HepG2 (cell line): ENCODE results near the gene SFRP4. TPM values are rescaled to one million over a fixed set of nuclear protein-coding genes. Genes with fewer than 3 reads are reported as not detected.

Experiments
- ARNT ChIP-seq: fragments of 450-650 bp; IDR thresholded peaks from 2 replicates; pipeline ENCODE4 v1.6.1; 2017
- ATF7-NPFF ChIP-seq: sonication (generic); formaldehyde crosslinking; IDR thresholded peaks from 2 replicates; pipeline ENCODE4 v1.8.1; 2023; ENCODE audit warnings: mild to moderate bottlenecking, low read depth, missing genetic modification reagents, moderate library complexity
- CREB1 ChIP-seq, 2 experiments: fragments of 450-650 bp in 1 of 2; IDR thresholded peaks; 2 replicates each; pipeline ENCODE4 v1.6.1; 2016 to 2017; ENCODE audit warnings: control low read depth in 1 of 2, mild to moderate bottlenecking in 1 of 2, missing compliant biosample characterization in 1 of 2, missing genetic modification characterization in 1 of 2
- CSRNP2 ChIP-seq: sonication (generic); formaldehyde crosslinking; conservative IDR thresholded peaks from 2 replicates; pipeline ENCODE4 v1.8.0; 2022; ENCODE audit warnings: low read depth, missing genetic modification reagents
- ESRRA ChIP-seq: sonication (generic); formaldehyde crosslinking; IDR thresholded peaks from 2 replicates; pipeline ENCODE4 v1.5.1; 2020; ENCODE audit warnings: mild to moderate bottlenecking, low read depth, missing genetic modification reagents
- GATA4 ChIP-seq: sonication (generic); IDR thresholded peaks from 2 replicates; pipeline ENCODE4 v1.6.1; 2016; ENCODE audit warnings: antibody characterized with exemption, low read depth, borderline replicate concordance
- GZF1 ChIP-seq: sonication (generic); formaldehyde crosslinking; IDR thresholded peaks from 2 replicates; pipeline ENCODE4 v1.5.1; 2020; ENCODE audit warnings: mild to moderate bottlenecking, missing genetic modification reagents
- KLF12 ChIP-seq: sonication (generic); formaldehyde crosslinking; IDR thresholded peaks from 2 replicates; pipeline ENCODE4 v1.4.0; 2020; ENCODE audit warnings: missing genetic modification reagents, borderline replicate concordance
- KMT2A ChIP-seq: sonication (generic); formaldehyde crosslinking; IDR thresholded peaks from 2 replicates; pipeline ENCODE4 v1.4.0; 2020; ENCODE audit warnings: missing genetic modification reagents
- MAFF ChIP-seq: IDR thresholded peaks from 2 replicates; pipeline ENCODE4 v1.6.1; 2011; ENCODE audit warnings: low read depth, low read length, improper control_type of control experiment
- MXD1 ChIP-seq: sonication (generic); formaldehyde crosslinking; IDR thresholded peaks from 2 replicates; pipeline ENCODE4 v1.4.0; 2020; ENCODE audit warnings: mild to moderate bottlenecking, missing genetic modification reagents
- NFYC ChIP-seq: IDR thresholded peaks from 2 replicates; pipeline ENCODE4 v1.6.1; 2016; ENCODE audit warnings: missing genetic modification reagents, missing compliant biosample characterization
- PLSCR1 ChIP-seq: sonication (generic); formaldehyde crosslinking; IDR thresholded peaks from 2 replicates; pipeline ENCODE4 v1.5.0; 2020; ENCODE audit warnings: missing genetic modification reagents, mild to moderate bottlenecking, borderline replicate concordance
- PREB ChIP-seq: sonication (generic); formaldehyde crosslinking; IDR thresholded peaks from 2 replicates; pipeline ENCODE4 v1.4.0; 2020; ENCODE audit warnings: missing genetic modification reagents
- SAFB2 ChIP-seq: sonication (generic); formaldehyde crosslinking; IDR thresholded peaks from 2 replicates; pipeline ENCODE4 v1.5.1; 2020; ENCODE audit warnings: missing genetic modification reagents, low read depth, mild to moderate bottlenecking, borderline replicate concordance
- TCF12 ChIP-seq, 2 experiments: fragments of 450-650 bp in 1 of 2; sonication (generic) in 1 of 2; formaldehyde crosslinking in 1 of 2; IDR thresholded peaks; 2 replicates each; pipeline versions ENCODE4 v1.6.1 to v1.8.0; 2017 to 2022; ENCODE audit warnings: antibody characterized with exemption in 1 of 2, mild to moderate bottlenecking in 1 of 2, missing genetic modification reagents in 1 of 2, moderate library complexity in 1 of 2
- ZEB1 ChIP-seq: IDR thresholded peaks from 2 replicates; pipeline ENCODE4 v1.6.1; 2012; ENCODE audit warnings: mild to moderate bottlenecking, low read depth, inconsistent platforms; ENCODE audit not compliant: insufficient replicate concordance
- ZNF235 ChIP-seq: sonication (generic); formaldehyde crosslinking; IDR thresholded peaks from 2 replicates; pipeline ENCODE4 v1.8.1; 2023; ENCODE audit warnings: mild to moderate bottlenecking, missing genetic modification reagents, borderline replicate concordance
- ZNF256 ChIP-seq: sonication (generic); formaldehyde crosslinking; conservative IDR thresholded peaks from 2 replicates; pipeline ENCODE4 v1.4.0; 2020; ENCODE audit warnings: missing genetic modification reagents
- ZNF274 ChIP-seq: sonication (generic); formaldehyde crosslinking; IDR thresholded peaks from 2 replicates; pipeline ENCODE4 v1.5.1; 2020; ENCODE audit warnings: mild to moderate bottlenecking, missing genetic modification reagents
- ZNF30 ChIP-seq: sonication (generic); formaldehyde crosslinking; IDR thresholded peaks from 2 replicates; pipeline ENCODE4 v1.5.0; 2020; ENCODE audit warnings: mild to moderate bottlenecking, missing genetic modification reagents
- ZNF317 ChIP-seq: sonication (generic); formaldehyde crosslinking; IDR thresholded peaks from 2 replicates; pipeline ENCODE4 v1.5.0; 2020; ENCODE audit warnings: mild to moderate bottlenecking, missing genetic modification reagents
- ZNF446 ChIP-seq: sonication (generic); formaldehyde crosslinking; IDR thresholded peaks from 2 replicates; pipeline ENCODE4 v1.5.0; 2020; ENCODE audit warnings: mild to moderate bottlenecking, missing genetic modification reagents
- ZNF549 ChIP-seq: sonication (generic); formaldehyde crosslinking; IDR thresholded peaks from 2 replicates; pipeline ENCODE4 v1.5.0; 2020; ENCODE audit warnings: missing genetic modification reagents
- ZSCAN29 ChIP-seq: sonication (generic); formaldehyde crosslinking; conservative IDR thresholded peaks from 2 replicates; pipeline ENCODE4 v1.4.0; 2020; ENCODE audit warnings: mild to moderate bottlenecking, missing genetic modification reagents
- polyA plus RNA-seq, 8 experiments: library from polyadenylated mRNA; depleted of rRNA in 3 of 8; stranded (reverse) in 7 of 8; unstranded in 1 of 8; fragments of >200 nt; fragmentation: Illumina TruSeq in 4 of 8; extraction: Trizol in 4 of 8; gene quantifications; 2 replicates each; pipeline versions ENCODE4 v1.2.1 to v1.2.3, GENCODE V29; 2011 to 2016; ENCODE audit warnings: low read depth in 4 of 8, missing spikeins in 1 of 8, mixed read lengths in 1 of 8; ENCODE audit not compliant: insufficient read depth in 1 of 8
- total RNA-seq, 5 experiments: library from RNA; depleted of rRNA; stranded (reverse); fragments of >200 nt; fragmentation: Illumina TruSeq; extraction: Trizol; gene quantifications; 2 replicates each; pipeline ENCODE4 v1.2.3, GENCODE V29; 2016; ENCODE audit warnings: low read depth in 1 of 5

SFRP4 gene
- total and polyA plus RNA-seq, 2 of the 13 experiments (the other 11 are each of a cell fraction or from before 2014, with no cell fraction given) = 0.96 to 1.8 TPM

- TF ChIP-seq KLF12 (CRISPR knock-in tag) (peak; percentile 67; the same call in 1 of the 2 replicates), ESRRA (CRISPR knock-in tag) (peak; percentile 56; the same call in 1 of the 2 replicates), ZNF235 (CRISPR knock-in tag) (no peak), ZNF317 (peak; percentile 67; the same call in 1 of the 2 replicates), ZNF446 (CRISPR knock-in tag) (peak; percentile 80; the same call in 1 of the 2 replicates), MAFF (peak; percentile 65), TCF12 (IDR thresholded peaks at IDR 0.05) (no peak), TCF12 (CRISPR knock-in tag; IDR thresholded peaks at IDR 0.05) (no peak; the same call in 1 of the 2 replicates), ARNT (no peak), ATF7-NPFF (CRISPR knock-in tag) (peak; percentile 71; the same call in 1 of the 2 replicates), KMT2A (CRISPR knock-in tag) (0 out of 2 replicates have a peak, but pooled peaks have one; percentile 31), SAFB2 (CRISPR knock-in tag) (no peak), CREB1 (IDR thresholded peaks at IDR 0.05) (no peak), CREB1 (CRISPR knock-in tag; IDR thresholded peaks at IDR 0.05) (no peak), ZNF256 (CRISPR knock-in tag) (peak; percentile 48; the same call in 1 of the 2 replicates), PREB (CRISPR knock-in tag) (no peak), PLSCR1 (CRISPR knock-in tag) (no peak), ZNF30 (CRISPR knock-in tag) (peak; percentile 71; the same call in 1 of the 2 replicates), CSRNP2 (no peak), ZSCAN29 (peak; percentile 50; the same call in 1 of the 2 replicates), GZF1 (CRISPR knock-in tag) (no peak), MXD1 (CRISPR knock-in tag) (no peak; the same call in none of the 2 replicates), ZNF274 (CRISPR knock-in tag) (peak; percentile 92), ZNF549 (CRISPR knock-in tag) (0 out of 2 replicates have a peak, but pooled peaks have one; percentile 43), NFYC (CRISPR knock-in tag) (no peak), ZEB1 (no peak), GATA4 (no peak)
Measured at GRCh38 chr7:37920849-37921805, 4.5 kb upstream of the SFRP4 start (continued).
